Uterus (tissue), 2 donors: ENCODE measurements around the gene STAC.

Experiments used
- CTCF ChIP-seq, 4 experiments: fragments of 200-600 bp in 2 of 4; fragments of 450-650 bp in 2 of 4; sonication (generic) in 2 of 4; IDR thresholded peaks; one replicate each; pipeline ENCODE4 v1.5.1; 2016 to 2019; ENCODE audit warnings: antibody characterized with exemption in 4 of 4, mild to moderate bottlenecking in 2 of 4, moderate library complexity in 1 of 4
- POLR2A ChIP-seq, 2 donors: fragments of 450-650 bp; IDR thresholded peaks; one replicate each; pipeline ENCODE4 v1.6.1; 2016; ENCODE audit warnings: antibody characterized with exemption in 2 of 2, mild to moderate bottlenecking in 1 of 2, moderate library complexity in 1 of 2

- TF ChIP-seq CTCF (IDR thresholded peaks at IDR 0.05) = no peak
- TF ChIP-seq POLR2A (IDR thresholded peaks at IDR 0.05) = no peak
These were observed 102.0 kb downstream of the STAC start for GRCh38 chr3:36482256-36482655.
